Renal cortex interstitium (tissue), 11 donors: ENCODE results near the gene C1QC. TPM values are rescaled to one million over a fixed set of nuclear protein-coding genes. Genes with fewer than 3 reads are reported as not detected.
A peak's percentile ranks its signal among the peaks of the same experiment; 100 is the strongest.

Experiments
- DNase-seq, 11 donors: peaks; one replicate each; pipeline ENCODE4 v3.0.0-alpha.2; 2013; ENCODE audit warnings: low read depth in 9 of 11, low spot score in 4 of 11; ENCODE audit errors: extremely low read depth in 1 of 11
- polyA plus RNA-seq, 3 donors: library from polyadenylated mRNA; unstranded; fragments of 120-200 nt; gene quantifications; one replicate each; pipeline ENCODE4 v1.2.1, GENCODE V29; 2013; ENCODE audit not compliant: insufficient read length in 3 of 3

The C1QC gene
- polyA plus RNA-seq, 3 donors: 10.1 to 20.1 (median 16.0) TPM

DNA sequence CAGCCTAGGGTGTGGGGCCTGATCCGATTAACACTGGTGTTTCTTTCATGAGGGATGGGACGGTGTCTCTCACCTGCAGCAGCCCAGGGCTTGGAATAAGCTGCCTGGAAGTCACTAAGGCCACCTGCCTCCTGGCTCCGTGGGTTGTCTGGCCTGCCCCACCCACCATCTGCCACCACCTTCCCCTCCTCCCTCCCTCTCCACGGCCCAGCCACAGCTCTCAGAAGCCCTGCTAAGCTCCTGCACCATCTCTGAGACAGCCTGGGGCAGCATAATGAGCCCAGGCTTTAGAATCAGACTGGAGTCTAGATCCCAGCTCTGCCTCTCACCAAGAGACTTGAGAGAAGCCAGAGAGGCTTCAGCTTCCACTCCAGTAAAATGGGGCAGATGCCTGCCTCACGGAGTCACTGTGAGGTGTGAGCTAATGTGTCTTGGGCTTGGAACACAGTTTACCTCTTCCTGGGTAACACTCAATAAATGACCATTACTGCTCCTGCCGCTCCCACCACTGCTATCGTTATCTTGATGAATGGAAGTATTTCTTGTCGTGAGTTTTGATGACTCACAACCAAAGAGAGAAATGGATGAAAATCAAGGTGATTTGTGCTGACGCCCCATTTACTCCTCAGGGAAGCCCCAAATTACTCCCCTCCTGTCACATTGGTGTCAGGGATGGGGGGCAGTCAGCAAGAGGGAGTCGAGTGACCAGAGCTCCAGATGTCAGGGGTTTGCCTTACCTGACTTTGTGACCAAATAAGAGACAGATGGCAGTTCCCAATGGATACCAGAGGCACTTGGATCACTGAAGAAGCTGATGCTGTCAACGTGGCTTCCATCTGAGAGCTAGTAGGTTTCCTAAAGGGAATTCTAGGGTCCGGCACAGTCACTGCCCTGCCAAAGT lies 30.5 kb upstream of the C1QC start:
- DNase-seq: no peak

GRCh38 chr1:22613572-22613918 lies 29.9 kb upstream of the C1QC start:
- DNase-seq: no peak

DNA sequence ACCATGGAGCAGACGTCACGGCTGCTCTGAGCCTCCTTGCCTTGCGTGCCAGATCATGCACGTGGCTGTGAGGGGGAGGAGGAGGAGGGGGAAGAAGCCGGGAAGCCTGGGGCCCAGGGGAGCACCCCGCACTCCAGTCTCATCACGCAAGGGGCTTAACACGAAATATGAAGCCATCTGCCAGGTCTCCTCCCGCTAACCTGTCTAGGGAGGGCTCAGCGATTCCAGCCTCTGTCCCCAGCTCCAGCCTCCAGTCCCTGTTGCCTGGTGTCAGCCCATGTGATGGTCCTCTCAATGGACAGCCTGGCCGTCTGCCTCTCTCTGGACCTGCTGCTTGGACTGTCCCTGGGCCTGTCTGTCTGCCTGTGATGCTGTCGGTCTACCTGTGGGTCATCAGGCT lies 29.5 kb upstream of the C1QC start:
- DNase-seq: no peak

- no peak for DNase-seq
Measured at GRCh38 chr1:22615886-22616285, 27.5 kb upstream of the C1QC start.

DNA sequence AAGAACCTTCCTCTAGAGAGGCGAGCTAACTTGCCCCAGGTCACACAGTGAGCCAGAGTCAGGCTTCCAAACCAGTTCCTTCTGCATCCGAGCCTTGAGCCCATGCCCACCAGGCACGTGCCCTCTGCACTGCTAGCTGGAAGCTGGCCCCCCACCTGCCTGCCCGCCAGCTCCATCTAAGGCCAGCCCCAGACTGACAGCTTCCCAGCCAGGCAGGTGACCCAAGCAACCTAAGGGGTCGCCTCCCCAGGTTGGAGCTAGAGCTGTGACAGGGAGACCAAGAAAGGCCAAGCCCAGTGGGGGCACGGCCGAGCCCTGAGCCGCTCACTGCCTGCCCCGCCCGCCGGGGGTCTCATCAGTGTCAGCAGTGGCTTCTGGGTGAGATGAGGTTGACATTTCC lies 26.9 kb upstream of the C1QC start:
- no peak for DNase-seq

GRCh38 chr1:22618056-22618455 lies 25.4 kb upstream of the C1QC start:
- no peak for DNase-seq

DNA sequence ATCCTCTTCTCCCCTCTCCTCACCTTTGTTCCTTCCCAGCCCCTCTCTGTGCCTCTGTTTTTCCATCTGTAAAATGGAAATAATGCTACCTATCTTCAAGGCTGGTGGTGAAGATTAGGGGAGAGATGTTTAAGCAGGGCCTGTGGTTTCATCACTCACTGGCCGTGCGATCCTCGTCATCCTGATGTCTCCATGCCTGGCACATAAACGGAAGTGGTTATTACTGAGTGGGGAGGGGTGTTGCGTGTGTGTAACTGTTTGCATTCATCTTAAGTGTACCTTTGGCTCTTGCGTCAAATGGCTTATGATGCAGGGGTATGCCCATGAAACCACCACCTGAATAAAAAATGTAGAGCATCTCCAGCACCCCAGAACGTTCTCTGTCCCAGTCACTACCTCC lies 24.2 kb upstream of the C1QC start:
- DNase-seq: no peak

- DNase-seq: no peak
Measured at GRCh38 chr1:22619798-22620197, 23.6 kb upstream of the C1QC start.

DNA sequence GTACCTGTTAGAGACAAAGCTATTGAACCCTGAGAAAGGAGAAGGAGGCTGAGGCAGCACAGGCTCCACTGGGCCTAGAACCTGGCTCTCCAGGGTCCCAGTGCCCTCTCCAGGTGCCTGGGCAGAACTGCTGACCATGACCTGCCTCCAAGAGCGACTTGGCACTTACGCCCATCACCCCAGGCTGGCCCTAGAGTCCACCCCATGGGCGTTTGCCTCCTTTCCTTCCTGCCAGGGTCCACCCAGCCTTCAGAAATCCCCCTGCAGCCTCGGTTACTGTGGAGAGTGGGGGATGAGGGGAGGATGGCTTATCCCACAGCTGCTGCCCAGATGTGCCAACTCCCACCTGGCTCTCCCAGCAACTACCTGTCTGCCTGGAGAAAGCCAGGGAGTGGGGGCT lies 21.7 kb upstream of the C1QC start:
- no peak for DNase-seq

- DNase-seq: peak in 4 of 11 donors; percentile 17 to 28 (median 24)
Measured at GRCh38 chr1:22625262-22625925, 18.0 kb upstream of the C1QC start.

GRCh38 chr1:22626237-22627157 lies 16.9 kb upstream of the C1QC start:
- DNase-seq: no peak

DNA sequence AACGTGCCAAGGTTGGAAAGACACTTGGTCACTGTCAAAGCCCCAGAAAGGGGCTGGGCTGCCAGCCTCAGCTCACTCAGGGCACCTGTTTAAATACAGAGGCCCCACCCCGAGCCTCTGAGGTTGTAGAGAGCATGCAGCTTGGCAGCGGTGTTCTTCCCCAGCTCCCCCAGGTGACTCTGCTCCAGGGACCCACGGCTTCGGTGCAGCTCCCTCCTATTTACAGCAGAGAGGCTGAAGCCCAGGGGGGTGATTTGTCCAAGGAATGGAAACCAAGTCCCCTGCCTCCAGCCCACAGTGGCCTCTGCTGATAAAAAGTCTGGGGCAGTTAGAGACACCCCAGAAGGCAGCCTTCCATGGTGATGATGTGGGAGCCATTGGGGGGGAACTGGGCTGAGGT lies 16.1 kb upstream of the C1QC start:
- DNase-seq: no peak

- DNase-seq: no peak
Measured at GRCh38 chr1:22628698-22629444, 14.6 kb upstream of the C1QC start.

- DNase-seq: no peak
Measured at GRCh38 chr1:22629886-22630285, 13.5 kb upstream of the C1QC start.

- DNase-seq: no peak
Measured at GRCh38 chr1:22633697-22634463, 9.6 kb upstream of the C1QC start.

GRCh38 chr1:22635436-22635835 lies 8.0 kb upstream of the C1QC start:
- DNase-seq: no peak

DNA sequence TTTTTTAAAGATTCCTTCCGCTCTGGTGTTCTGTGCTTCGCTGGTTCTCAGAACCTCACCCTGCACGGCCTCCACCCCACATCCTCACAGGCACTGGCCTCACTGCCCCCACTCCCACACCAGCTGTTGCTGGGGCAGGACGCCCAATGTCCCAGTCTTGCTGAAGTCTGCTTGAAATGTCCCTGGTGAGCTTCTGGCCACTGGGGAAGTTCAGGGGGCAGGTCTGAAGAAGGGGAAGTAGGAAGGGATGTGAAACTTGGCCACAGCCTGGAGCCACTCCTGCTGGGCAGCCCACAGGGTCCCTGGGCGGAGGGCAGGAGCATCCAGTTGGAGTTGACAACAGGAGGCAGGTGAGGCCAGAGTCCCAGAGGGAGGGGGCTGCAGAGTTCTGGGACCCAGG lies 7.1 kb upstream of the C1QC start, which contains the start of gene C1QA:
C1QA (plus strand) TSS at position 276 of the 400 bp plus-strand sequence. CDS start 989 bp downstream, outside the sequence.
- peak in 1 of 11 donors; percentile 6 for DNase-seq

DNA sequence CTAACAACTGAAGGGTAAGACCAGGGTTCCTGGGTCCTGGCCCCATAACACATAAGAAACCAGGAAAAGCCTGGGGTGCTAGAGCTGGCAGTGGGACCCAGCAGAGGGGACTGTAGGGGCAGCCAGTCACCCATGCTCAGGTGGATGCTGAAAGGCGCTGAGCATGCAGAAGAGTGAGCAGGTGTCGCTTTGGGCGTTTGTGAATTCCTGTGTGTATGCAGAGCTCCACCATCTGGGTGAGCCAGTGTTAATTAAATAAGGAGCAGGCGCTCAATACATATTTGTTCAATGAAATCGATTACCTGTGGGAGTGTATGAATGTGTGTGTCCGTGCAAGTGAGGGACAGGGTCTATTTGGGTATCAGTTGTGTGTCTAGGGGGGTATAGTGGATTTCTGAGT lies 6.5 kb upstream of the C1QC start:
- no peak for DNase-seq
